NCI-H1436 treated with DMSO at 0.1 percent for 48 hours (cell line): ENCODE data around the gene NPS.

Experiments used
- DNase-seq: peaks from one replicate; lab custom pipeline; 2025; lab: John Stamatoyannopoulos, UW

Gene NPS

DNA sequence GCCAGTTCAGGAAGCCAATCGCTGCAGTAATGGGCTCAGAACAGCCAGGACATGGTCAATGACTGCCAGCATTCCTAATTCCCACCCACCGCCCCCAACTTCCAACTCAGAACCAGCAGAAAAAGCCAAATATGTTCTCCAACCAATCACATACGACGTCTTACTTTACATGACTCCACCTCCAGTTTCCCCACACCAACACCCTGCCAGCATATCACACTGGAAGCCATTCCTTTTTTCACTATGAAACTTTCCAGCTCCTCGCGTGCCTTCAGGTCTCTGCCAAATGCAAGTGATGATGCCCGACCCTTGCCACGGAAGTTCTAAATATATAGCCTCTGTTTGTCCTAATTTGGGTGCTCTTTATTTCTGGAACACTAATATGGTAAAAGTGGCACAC, 12.5 kb downstream of the NPS start:
- DNase-seq, result no peak

DNA sequence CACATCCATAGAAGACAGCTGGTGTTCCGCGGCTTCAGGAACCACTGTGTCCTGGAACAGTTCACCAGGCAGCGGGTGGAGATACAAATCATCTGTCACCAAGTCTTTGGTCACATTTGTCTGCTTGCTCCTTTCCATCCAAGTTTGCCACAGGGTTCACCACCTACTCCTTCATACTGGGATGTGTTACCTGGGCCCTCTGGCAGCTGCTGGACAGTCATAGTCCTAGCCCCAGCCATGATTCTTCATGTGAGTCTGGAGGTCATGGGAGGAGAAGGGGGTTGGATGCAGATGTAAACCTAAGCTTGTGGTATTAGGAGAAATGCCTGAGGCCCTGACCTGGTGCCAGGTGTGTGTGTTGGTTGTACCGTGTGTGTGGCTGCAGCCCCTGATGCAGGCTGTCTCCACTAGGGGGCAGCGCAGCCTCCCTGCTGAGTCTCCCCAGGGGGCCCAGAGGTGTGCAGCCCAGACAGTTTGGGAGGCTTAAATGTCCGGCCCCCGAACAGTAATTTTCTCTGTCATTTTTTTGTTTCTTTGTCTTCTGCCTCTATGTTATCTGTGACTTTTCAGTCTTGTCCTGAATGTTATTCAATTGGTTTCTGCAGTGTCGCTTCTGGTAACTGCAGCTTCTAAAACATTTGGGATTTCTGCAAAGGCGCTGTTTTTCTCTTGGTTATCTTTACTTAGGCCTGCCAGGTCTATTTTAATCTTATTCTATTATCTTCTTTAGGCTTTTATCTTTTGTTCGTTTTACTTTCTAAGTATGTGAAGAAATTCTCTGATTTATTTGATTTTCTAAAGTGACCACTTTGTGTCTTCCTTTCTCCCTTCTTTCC, 14.8 kb downstream of the NPS start:
- no peak for DNase-seq

DNA sequence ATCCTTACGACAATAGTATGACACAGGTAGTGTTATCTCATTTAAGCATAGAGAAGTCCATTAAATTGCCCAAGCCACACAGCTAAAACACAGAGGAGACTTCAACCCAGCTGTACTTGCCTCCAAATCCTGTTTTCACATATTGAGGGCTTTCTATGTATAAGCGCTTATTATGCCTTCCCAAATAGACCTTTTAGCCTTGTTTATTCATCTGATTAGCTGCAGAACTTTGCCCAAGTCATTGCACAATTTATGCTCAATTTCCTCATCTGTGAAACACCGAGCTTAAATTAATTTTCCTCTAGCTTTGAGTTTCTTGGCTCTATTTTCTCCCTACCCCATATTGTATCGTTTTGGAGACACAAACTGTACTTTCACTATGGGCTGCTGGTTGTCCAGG, 15.5 kb downstream of the NPS start:
- no peak for DNase-seq

DNA sequence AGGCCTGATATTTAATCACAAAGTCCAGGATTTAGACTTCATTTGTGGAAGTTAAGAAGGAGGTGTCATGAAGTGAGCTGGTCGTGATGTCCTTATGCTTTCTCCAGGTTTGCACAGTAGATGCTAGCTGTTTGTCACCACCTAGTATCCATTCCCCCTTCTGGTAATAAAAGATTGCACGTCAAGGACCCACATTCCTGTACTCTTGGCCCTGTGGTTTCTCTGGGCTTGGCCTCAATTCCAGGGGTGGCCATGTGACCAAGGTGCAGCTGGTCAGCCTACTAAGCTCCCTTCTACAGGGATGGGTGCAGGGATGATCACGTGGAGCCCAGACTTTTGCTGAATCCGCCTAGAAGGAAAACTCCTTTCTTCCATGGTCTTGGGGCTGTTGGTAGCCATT, 16.5 kb downstream of the NPS start:
- no peak for DNase-seq

DNA sequence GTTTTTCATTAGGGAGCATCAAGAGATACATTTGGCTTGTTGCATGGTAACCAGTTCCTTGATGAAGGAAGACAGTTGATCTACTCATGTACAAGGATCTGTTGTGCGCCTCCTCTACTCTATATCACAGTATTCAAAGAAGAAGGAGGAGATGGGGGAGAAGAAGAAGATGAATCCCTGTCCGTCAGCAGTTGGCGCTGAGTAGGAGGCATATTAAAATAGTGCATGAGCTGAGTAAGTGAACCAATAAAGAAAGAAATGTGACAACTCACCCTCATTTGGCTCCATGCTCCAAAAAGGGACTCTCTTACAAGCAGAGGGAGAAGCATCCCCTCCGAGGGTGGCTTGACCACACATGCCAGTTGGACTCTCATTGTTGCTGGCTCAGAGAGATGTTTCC, 20.1 kb downstream of the NPS start:
- no peak for DNase-seq

DNA sequence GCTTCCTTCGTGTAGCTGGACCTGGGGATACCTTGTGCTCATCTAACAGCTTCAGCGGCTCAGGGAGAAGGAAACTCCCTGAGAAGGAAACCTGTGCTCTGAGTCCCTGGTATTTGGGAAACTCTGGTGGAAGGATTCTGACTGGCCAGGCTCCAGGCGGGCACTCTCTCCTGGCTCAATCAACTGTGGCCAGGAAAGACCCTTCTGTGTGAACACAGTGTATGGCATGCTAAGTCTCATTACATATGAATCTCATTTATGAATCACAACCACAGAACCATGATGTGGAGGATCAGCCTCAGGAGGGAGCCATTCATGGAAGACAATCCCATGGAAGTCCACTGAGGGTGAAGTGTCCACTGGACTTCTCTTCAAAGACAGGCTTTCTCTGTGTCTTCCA, 20.9 kb downstream of the NPS start:
- no peak for DNase-seq

DNA sequence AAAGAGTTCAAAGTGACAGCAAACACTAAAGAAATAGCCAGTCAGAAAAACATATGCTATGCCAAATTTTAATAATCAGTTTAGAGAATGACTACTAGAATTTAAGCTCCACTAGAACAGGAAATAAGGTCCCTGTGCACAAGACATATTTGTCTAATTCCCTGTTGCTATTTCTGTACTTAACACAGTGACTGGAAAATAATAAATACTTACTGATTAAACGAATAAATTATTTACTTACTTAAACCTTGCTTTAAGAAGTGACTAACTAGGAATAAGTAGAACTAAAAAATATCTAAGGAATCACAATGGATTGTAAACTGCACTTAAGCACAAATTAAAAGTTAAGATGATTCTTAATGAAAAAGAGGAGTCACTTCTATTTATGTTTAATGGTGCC, 22.3 kb downstream of the NPS start:
- DNase-seq, result no peak

DNA sequence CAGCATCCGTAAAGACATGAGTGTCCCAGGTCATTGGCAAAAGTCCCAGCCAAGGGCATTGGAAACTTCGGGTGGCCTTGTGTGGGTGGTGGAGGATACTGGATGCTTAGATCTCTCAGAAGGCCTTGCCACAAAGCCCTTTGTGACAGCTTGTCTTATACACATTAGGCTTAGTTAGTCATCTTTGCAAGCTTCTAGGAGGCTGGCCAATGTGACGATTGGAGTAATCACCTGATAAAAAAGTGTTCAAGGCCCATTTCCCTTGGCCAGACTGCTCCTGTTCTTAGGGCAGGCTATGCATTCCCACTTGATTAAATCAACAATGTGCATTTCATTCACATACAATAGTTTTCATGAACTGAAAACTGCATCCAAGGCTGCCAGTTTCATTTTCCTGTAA, 26.9 kb downstream of the NPS start:
- DNase-seq, result no peak

DNA sequence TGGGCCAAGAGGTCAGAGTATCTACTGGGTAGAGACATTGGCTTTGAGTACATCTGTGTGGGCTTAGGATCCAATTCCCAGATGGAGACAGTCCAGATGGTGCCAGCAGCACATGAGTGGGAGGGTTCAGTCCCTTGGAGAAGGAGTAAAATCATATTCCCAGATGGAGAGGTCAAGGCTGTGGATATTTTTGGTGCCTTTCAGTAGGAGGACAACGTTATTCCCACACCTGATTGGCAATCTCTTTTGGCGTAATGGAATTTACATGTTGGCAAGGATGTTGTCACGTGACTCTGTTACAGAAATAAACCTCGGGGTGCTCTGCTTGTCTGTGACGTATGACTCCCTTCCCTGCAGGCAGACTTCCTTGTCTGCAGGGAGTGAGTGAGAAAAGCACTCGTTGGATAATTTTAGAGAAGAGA, 27.6 kb downstream of the NPS start:
- no peak for DNase-seq

DNA sequence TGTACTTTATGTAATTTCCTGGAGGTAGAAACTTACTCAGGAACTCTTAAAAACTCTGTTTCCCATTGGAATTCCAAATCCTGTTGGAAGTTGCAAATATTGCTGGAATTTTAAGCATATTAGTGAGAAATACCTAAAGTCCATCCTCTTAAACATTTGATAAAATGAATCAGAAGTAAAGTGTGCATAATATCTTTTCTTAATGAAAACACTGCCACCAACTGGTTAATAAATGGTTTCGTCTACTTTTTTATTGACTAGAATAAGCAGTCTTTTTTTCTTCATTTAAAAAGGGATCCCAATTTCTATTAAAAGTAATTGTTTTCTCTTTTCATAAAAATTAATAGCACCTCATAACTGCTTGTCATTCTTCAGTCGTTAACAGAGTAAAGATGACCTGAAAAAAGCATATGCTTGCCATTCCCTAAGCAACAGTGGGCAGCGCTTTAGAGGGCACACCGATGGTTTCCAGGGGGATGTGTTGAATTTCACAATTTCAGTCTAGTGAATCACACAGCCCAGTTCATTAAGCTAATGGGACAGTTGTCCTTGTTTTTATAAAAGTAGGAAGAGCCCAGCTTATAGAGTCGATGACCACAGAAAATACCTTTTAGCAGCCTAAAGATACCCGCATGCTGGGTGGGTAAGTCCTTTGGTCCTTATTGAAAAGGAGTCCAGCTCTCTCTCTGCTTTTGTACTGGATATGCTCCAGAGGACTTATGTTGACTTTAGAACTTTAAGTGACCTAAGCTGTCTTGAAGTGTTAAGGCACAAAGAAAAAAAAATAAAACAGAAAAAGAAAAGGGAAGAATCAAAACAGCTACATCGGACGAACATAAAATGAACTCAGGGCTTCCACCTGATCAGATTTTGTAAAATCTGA, 28.5 kb downstream of the NPS start:
- DNase-seq, result no peak

DNA sequence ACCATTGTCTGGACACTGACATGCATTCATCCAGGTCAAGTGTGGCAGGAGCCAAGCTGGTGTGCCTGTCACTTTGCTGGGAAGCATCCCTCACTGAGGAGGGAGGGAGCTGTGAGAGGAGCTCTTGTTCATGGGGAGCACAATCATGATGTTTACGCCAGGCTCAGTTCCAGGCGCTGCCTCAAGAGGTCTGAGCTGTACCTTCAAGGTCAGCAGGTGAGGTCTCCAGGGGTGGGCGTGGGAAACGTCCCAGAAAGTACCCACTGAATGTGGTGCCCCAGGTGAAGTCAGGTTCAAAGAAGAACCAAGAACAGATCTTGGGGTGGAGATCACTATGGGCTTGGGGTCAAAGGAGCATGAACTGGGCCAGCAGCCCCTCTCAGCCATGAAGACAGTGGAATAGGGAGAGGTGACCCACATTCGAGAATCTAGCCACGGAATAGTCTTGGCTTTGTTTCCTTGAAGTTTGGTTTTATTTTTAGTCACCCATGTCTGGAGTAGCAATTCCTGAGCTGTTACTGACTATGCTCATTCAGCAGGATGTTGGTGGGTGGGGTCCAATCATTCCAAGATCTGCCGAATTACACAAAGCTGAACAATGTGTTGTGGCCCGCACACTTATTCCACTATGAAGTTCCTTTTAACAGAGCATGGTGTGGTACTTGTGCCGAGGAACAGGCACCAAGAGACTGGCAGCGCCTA, 29.3 kb downstream of the NPS start:
- no peak for DNase-seq

DNA sequence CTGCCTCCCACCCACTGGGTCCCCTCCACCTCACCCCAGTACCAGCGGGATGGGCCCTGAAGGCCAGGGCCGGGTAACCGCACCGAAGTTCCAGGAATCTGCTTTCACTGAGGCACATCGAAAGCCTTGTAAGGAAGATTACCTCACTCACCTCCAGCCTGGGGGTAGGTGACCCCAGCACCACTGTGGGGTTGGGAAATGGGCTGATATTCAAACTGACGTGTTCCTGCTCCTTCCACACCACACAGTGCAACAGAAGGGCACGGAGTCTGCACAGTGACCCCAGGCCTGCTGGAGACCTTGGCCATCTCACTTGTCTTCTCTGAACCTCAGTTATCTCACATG, 29.8 kb downstream of the NPS start:
- DNase-seq, result no peak

DNA sequence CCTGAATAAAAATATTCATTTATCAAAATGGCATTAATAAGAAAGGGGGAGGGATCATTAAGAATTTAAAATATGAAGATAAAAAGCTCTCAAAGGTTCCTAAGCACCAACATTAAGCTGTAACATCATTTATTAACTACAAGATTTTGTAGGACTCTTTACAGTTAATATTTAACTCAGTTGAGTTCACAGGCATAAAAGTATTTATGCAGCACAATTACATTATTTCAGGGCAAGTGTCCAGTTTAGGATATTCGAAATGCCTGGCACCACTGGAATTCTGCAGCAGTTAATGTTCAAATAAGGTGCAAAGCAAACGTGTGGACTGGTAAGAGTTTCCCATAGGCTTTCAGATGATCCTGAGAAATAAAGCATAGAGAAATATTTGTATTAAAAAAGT, 30.5 kb downstream of the NPS start:
- no peak for DNase-seq

DNA sequence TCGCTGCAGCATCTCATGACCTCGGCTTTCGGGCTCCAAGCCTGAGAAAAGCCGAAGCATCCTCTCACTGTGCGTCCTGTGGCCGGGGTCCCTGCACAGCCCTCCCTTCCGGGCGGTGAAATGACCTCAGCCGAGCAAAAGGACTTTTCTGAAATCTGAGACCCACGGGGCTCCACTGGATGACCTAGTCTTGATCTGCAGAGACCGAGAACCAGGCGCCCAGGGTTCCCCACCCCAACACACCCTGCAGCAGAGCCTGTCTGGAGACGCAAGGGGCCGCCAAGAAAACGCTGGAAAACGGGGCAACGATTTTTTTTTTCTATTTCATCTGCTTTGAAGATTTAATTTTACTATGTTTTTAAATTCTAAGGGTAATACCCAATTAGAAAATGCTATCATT, 31.7 kb downstream of the NPS start:
- DNase-seq, result no peak

DNA sequence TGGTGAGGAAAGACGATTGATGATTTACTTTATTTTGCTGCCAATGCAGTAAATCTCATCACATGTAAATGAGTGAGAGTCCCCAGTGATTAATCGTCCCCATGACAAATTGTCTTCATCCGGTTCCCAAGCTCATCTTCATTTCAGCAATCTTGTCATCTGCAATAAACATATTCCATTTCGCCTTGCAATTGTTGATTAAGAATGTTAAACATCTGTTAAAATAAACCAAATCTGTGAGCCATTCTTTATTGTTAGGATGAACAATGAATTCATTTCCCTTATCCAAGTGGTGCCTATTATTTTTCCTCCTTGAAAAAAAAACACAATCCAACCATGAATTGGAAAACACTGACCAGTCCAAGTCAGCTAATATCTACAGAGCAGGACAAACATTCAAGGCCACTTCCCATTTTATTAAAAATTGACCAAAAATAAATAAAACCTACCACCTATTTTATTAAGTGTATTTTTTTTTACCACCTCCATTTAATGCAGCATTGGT, 36.5 kb downstream of the NPS start:
- no peak for DNase-seq

DNA sequence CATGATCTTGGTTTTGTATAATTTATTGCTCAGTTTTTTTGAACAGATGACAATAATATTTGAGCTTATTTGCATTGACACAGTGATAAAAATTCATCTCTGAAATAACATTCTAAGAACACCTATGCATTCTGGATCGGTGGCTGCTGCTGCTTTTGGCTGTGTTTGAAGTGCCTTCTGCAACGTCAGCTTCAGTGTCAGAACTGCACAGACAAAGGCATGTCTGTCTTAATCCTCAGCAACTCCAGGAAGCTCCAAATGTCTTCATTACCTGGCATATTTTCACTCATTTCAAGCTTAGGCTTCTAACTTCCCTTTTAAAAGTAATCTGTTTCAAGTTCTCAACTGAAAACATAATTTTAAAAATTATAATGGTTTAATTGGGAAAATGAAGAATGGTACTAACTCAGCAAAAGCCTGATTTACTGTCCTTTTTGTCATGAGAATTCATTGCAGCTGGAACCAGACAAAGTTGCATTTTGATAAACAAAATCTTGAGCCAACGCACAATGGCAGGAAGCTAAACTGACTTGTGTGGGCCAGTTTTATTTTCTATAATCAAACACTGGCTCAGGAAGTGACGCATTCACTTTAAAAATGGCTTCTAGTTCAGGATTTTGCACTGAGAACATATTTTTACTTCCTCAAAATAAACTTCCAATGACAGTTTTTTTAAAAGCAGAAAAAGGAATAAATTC, 38.7 kb downstream of the NPS start:
- DNase-seq, result no peak

DNA sequence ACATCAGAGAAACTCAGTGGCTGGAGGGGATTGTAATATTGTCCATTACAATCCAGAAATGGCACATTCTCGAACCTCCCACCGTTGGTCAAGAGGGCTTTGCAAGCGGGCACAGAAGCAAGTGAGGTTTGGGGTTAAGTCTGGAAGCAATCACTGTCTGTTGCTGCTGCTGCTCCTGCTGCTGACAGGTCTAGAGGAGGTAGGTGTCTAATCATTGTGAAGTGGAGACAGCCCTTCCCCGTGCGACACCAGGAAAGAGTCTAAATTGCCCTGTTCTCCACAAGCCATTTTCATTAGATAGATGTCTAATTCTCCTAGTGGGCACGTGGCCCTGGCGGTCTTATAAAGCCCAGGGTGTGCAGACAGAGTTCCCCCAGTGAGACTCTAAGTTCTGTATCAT, 43.5 kb downstream of the NPS start:
- DNase-seq, result no peak

DNA sequence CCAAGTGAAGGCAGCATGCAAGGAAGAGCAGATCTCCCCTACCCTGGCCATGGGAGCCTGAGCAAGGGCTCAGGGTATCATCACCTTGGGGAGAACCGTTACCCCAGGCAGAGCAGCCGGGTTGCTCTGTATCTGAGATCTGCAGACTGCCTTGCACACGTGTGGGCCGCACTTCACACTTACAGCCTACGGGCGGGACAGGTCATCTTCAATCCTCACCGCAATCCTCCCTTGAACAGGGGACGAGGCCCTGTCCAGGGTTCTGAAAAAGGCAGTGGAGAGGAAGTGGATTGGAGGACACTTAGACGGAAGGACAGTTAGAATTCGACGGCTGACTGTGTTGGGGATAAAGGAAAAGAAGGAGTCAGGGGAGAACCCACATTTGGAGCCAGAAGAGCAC, 51.4 kb downstream of the NPS start:
- DNase-seq, result no peak
